Measurements from ENCODE around the gene RBM10.
A peak's percentile ranks its signal among the peaks of the same experiment; 100 is the strongest.

The RBM10 gene

DNA sequence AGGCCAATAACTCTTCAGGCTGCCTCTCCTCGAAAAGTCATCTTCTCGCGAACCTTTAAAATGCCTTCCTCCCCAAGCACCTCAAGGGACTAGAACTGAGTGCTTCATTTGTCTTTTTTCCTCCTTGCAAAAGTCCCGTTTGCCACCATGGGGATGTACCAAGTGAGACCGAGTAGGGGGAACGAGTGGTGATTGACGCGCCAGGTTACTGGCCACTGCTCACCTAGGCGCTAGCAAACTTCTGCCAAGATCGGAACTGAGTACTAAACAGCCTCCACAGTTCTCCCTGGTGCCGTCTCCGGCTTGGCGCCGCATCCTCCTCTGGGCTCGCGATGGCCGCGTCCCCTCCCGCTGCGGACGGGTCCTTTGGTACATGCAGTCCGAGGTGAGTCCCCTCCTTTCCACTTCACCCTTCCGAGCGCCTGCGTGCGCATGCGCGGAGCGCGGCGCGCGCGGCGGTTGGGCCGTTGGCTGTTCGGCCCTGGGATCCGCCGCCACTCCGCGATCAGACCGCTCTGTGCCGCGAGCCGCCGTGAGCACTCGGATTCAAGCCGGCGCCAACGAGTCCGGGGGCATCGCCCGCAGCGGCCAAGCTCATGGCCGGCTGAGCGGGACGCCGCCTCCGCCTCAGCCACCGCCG is 73.4 kb downstream of the RBM10 start, which contains the start of gene CDK16:
CDK16 (plus strand) TSS at position 402 of the 640 bp plus-strand sequence. CDS start 4,877 bp downstream, outside the sequence.
- peak; percentile 69 for DNase-seq (ENCODE audit: low read depth)

DNA sequence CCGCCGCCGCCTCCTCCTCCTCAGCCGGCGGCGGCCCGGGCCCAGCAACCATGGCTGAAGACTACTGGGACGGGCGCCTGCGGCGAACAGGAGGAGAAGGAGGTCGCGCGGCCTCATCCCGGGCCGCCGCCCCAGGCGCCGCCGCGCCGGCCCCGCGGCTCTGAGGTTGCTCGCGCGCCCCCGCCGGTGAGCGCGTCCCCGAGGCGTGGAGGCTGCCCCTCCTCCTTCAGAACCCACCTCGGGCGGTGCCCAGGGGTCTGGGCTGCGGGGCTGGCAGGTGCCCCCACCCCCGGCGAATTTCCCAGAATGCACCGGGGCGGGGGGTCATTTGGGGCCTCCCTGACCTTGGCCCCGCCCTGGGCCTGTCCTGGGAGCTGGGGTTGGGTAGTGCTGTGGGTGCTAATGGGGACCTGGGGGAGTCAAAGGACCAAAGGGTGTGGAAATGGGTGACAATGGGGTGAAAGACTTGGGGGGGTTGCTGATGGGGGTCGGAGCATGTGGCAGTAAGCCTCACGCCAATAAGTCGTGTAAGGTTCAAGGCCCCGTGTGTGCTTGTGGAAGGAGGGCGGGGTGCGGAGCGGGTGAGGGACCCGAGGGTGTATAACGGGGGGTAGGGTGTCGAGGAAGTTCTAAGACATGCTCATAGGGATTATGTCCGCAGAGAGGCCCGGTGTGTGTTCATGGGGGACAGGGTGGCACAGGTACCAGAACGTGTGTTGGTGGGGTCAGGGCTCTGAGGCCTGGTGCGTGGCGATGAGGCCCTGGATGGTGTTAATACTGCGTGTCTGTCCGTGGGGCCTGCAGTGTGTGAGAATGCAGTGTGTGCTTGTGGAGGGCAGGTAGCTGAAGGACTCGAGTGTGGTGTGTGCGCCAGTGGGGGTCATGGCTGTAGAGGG is 74.1 kb downstream of the RBM10 start:
- peak; percentile 30 for DNase-seq (ENCODE audit: low read depth)

DNA sequence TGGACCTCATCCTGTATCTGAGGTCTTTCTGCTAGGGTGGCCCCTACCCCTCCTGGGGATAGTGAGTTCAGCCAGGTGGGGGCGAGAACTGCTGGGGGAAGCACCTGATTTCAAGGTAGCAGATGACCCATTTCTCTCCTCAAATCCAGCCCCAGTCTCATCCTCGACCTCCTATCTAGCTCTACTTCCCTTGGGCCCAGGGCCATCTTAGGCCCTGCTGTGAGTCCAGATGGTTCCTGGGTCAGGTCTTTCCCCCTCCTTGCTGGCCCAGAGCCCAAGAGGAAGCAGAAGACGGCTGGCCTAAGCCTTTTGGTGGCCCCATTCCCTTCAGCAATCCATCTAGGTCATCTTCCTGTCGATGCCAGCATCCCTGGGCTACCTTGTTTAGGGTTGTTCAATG is 76.7 kb downstream of the RBM10 start:
- no peak for DNase-seq (ENCODE audit: low read depth)

DNA sequence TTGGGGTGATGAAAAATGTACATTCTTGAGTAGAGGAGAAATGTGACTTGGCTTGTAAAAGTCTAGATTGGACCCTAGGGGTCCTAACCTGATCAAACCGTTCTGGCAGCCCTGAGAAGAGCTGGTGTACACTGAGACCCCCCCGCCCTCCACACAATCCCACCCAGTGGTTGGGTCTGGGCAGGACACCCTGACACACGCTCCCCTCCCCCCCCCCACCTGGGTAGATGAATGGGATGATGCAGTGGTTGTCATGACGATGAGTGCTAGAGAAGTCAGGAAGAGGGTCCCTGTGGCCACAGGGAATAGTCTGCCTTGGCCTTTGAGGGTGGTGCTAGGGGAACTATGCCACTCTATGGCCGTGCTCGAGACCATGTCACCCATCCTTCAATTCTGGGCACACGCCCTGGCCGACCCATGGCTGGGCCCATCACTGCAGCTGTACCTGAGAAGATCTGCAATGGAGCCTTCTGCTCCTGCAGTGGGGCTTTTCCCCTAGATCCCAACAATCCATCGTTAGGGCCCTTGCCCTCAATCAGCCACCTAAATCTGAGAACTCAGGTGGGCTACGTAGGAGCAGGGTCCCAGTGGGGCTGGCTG is 77.8 kb downstream of the RBM10 start:
- no peak for DNase-seq (ENCODE audit: low read depth)

DNA sequence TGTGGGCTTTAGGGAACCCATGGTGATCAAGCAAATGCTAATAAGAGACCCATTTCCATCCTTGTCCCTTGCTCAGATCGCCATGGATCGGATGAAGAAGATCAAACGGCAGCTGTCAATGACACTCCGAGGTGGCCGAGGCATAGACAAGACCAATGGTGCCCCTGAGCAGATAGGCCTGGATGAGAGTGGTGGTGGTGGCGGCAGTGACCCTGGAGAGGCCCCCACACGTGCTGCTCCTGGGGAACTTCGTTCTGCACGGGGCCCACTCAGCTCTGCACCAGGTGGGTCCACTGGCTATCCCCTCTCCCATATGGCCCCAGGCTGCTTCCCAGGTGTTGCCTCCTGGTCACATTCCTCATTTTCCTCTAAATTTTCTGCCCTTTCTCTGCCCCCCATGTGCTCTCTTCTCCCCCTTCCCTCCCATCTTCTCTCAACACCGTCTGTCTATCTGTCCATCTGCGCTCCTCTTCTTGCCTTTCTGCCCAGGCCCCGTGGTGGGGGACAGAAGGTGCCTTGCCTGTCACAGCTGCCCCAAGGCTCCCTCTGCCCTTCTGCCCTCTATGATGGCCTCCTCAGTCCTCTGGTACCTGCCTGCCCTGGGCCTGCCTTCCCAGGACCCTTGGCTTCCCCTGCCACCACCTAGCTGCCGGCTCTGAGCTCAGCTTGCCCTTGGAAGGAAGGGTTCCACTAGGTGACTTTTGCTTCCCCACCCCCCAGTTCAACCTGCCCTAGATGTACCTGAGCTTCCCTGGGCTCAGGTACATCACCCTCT is 78.6 kb downstream of the RBM10 start:
- no peak for DNase-seq (ENCODE audit: low read depth)

- no peak for DNase-seq (ENCODE audit: low read depth)
These were observed 79.4 kb downstream of the RBM10 start for GRCh38 chrX:47224266-47224895.

GRCh38 chrX:47224896-47225290 is 79.9 kb downstream of the RBM10 start:
- DNase-seq (ENCODE audit: low read depth) = no peak

GRCh38 chrX:47226071-47226470 is 81.0 kb downstream of the RBM10 start:
- no peak for DNase-seq (ENCODE audit: low read depth)

DNA sequence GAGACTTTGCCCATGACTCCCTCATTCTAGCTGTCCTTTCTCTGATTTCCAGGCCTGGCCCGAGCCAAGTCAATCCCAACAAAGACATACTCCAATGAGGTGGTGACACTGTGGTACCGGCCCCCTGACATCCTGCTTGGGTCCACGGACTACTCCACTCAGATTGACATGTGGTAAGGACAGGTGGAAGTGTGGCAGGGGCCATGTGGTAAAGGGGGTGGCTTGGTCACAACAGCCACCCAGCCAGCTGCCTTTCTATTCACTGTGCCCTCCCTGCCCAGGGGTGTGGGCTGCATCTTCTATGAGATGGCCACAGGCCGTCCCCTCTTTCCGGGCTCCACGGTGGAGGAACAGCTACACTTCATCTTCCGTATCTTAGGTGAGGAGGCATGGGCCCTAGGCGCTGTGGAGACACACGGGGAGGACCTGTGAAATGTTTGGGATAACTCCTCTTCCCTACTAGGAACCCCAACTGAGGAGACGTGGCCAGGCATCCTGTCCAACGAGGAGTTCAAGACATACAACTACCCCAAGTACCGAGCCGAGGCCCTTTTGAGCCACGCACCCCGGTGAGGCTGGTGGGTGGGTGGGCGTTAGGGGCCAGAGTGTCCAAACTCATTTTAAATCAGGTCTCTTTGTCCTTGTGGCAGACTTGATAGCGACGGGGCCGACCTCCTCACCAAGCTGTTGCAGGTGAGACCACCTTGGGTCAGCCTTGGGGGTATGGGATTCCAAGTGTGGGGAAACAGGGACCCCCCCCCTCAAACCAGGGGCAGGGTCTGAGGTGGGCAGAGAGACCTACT is 81.7 kb downstream of the RBM10 start:
- no peak for DNase-seq (ENCODE audit: low read depth)

DNA sequence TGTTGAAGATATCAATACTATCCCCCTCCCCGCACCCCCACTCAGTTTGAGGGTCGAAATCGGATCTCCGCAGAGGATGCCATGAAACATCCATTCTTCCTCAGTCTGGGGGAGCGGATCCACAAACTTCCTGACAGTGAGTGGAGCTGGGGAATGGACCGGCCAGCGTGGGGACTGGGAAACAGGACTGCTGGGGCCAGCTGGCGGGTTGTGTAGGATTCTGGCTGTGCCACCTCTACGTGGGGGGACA is 82.2 kb downstream of the RBM10 start:
- DNase-seq (ENCODE audit: low read depth) = no peak

DNA sequence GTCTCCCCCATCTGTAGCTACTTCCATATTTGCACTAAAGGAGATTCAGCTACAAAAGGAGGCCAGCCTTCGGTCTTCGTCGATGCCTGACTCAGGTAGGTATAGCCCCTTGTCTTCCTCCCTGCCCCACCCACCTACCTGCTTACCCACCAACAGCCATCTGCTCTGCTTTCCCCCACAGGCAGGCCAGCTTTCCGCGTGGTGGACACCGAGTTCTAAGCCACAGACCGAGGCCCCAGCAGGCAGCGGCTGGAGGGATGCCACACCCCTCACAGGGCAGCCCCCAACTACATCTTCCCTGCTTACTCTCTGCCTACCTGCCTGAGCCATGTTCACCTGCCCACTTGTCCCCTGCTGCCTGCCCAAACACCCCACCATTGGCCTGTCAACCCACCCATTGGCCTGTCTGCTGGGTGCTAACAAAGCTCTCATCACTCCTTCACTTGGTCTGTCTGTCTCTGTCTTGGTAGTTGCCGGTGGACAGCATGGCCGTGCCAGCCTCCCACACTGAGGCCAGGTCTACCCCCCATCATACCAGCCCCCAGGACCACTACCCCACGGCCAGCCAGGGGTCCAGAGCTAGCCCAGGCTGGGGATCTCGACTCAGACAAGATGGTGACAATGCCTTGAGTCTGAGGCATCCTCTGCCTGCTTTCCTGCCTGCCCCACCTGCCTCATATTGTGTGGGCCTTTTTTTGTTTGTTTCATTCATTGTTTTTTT is 83.7 kb downstream of the RBM10 start:
- no peak for DNase-seq (ENCODE audit: low read depth)

GRCh38 chrX:47229427-47229826 is 84.4 kb downstream of the RBM10 start:
- DNase-seq (ENCODE audit: low read depth) = no peak

GRCh38 chrX:47230136-47230868 is 85.3 kb downstream of the RBM10 start:
- no peak for DNase-seq (ENCODE audit: low read depth)

GRCh38 chrX:47231167-47231566 is 86.1 kb downstream of the RBM10 start:
- no peak for DNase-seq (ENCODE audit: low read depth)

DNA sequence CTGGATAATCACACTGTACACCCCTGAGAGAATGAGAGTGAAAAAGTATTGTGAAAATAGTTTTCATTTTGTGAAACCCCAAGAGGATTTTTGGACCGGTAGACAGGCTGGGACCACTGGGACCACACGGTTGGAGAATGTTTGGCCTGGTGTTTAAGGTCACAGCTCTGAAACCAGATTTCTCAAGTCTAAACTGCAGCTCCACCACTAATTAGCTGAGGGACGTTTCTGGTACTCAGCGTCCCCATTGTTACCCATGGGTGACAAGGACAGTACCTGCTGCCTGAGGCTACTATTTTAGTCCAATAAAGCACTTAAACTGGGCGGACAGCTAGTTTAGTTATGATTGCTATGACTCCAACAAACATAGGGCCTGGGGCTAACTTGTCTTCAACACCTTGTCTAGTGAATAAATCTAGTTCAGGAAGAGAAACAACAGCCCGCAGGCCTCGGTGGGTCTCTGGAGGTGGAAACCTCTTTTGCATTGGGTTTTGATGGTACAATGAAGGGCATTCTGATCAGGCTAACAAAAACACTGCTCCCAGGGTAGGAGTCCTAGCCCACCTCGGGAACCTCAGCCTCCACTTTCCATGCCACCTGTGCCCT is 87.3 kb downstream of the RBM10 start:
- no peak for DNase-seq (ENCODE audit: low read depth)

- DNase-seq (ENCODE audit: low read depth) = peak; percentile 12
These were observed 87.8 kb downstream of the RBM10 start, which contains the start of gene USP11 for GRCh38 chrX:47232803-47233332. Gene USP11 (plus strand): TSS chrX:47233009. CDS start chrX:47233044, 35 bp downstream.

DNA sequence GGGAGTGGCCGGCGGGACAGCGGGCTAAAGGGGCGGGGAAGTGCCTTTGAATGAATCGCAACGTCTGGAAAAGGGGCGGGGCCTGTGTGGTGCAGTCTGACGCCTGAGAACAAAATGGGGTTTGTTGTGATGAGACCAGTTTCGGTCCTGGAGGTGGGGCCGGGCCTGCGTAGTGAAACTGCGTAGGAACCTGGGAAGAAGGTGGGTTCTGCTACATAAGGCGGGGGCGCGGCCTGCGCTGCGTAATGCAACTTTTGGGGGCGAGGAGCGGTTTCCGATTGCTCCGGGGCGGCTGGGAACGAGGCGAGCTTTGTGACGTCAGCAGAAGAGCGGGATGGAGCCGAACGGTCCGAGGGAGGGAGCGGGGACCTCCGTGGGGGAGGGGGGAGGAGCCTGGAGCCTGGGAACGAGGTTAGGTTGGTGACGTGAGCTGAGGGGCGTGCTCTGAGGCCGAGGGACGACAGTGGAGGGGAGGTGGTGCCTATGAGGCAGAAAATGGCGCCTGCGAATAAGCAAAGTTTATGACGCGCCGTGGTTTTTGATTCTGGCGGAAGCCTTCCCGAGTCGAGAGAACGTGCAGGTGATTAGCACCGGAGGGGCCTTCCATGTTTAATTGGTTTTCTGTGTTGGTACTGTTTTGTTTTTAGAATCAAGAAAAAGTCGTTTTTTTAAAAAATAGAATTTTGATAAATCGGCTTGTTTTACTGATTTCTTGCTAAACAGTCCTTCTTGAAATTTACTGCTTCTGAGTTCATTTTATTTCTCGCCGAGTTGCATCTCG is 88.5 kb downstream of the RBM10 start:
- peak; percentile 94 for DNase-seq (ENCODE audit: low read depth)

DNA sequence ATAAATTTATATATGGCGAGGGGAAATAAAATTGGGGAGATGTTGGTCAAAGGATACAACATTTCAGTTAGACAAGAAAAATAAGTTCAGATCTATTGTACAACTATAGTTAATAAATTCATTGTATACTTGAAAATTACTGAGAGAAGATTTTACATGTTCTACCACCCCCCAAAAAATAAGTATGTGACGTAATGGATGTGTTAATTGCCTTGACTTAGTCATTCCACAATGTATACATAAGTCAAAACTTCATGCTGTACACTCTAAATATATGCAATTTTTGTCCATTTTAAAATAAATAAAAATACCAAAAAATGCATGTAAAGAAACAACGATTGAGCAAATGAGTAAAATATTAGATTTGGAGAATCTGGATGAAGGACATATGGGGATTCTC is 89.6 kb downstream of the RBM10 start:
- DNase-seq (ENCODE audit: low read depth) = no peak

Measured in T follicular helper cell (primary cell).